Osteocyte (in vitro differentiated cells): Measurements from ENCODE around the gene PCDH12. TPM values are rescaled to one million over a fixed set of nuclear protein-coding genes. Genes with fewer than 3 reads are reported as not detected.
"Not testable (repeated sequence)": the region's sequence is repeated elsewhere in the genome, so short reads cannot be mapped to it uniquely, and the experiment has no call there.

Source experiments
- DNase-seq: peaks from one replicate; pipeline ENCODE4 v3.0.0; 2021; ENCODE audit warnings: mixed read lengths; ENCODE audit not compliant: unreplicated experiment; ENCODE audit errors: extremely low spot score
- H3K27ac Mint-ChIP-seq: one replicate; pipeline ENCODE4 v1.8.0; 2021; ENCODE audit warnings: mild to moderate bottlenecking, mixed read lengths; ENCODE audit not compliant: unreplicated experiment
- H3K27me3 Mint-ChIP-seq: one replicate; pipeline ENCODE4 v1.8.0; 2021; ENCODE audit warnings: mixed read lengths; ENCODE audit not compliant: unreplicated experiment
- H3K36me3 Mint-ChIP-seq: one replicate; pipeline ENCODE4 v1.8.0; 2021; ENCODE audit warnings: mixed read lengths; ENCODE audit not compliant: unreplicated experiment
- H3K4me1 Mint-ChIP-seq: one replicate; pipeline ENCODE4 v1.8.0; 2021; ENCODE audit warnings: mixed read lengths; ENCODE audit not compliant: unreplicated experiment
- H3K4me3 Mint-ChIP-seq: one replicate; pipeline ENCODE4 v1.8.0; 2021; ENCODE audit warnings: mild to moderate bottlenecking, moderate library complexity, mixed read lengths; ENCODE audit not compliant: unreplicated experiment
- H3K9me3 Mint-ChIP-seq: one replicate; pipeline ENCODE4 v1.8.0; 2021; ENCODE audit warnings: mixed read lengths; ENCODE audit not compliant: unreplicated experiment
- CTCF ChIP-seq: fragments of 200-600 bp; sonication (generic); IDR thresholded peaks from 2 replicates; pipeline ENCODE4 v1.5.0; 2021; ENCODE audit warnings: antibody characterized with exemption, mild to moderate bottlenecking, moderate library complexity
- total RNA-seq: library from RNA; stranded (reverse); gene quantifications from 2 replicates; pipeline ENCODE4 v1.2.1, GENCODE V29; 2021

PCDH12 gene
- total RNA-seq, 1 donor from 2014 or later: not detected

- Mint-ChIP-seq H3K36me3 (peaks cover 43% of the 10 kb centered on the region), H3K9me3 (no peaks in the 10 kb centered on the region), H3K4me3 (no peak overlapping the region), H3K27ac (no peak overlapping the region), H3K27me3 (no peaks in the 10 kb centered on the region), H3K4me1 (peaks cover 2% of the 10 kb centered on the region)
- no peak for DNase-seq
- no peak for TF ChIP-seq CTCF
Measured at GRCh38 chr5:141929398-141930058, 28.5 kb downstream of the PCDH12 start.

- Mint-ChIP-seq H3K4me3 (no peak overlapping the region), H3K27me3 (no peaks in the 10 kb centered on the region), H3K9me3 (no peaks in the 10 kb centered on the region), H3K27ac (no peak overlapping the region), H3K4me1 (peaks cover 9% of the 10 kb centered on the region), H3K36me3 (peaks cover 39% of the 10 kb centered on the region)
- DNase-seq: no peak
- no peak for TF ChIP-seq CTCF
Measured at GRCh38 chr5:141928051-141928450, 30.0 kb downstream of the PCDH12 start.

GRCh38 chr5:141926434-141926833, 31.6 kb downstream of the PCDH12 start:
- H3K4me3 Mint-ChIP-seq: no peak overlapping the region
- no peak for DNase-seq
- H3K4me1 Mint-ChIP-seq: peaks cover 13% of the 10 kb centered on the region
- TF ChIP-seq CTCF: no peak
- H3K36me3 Mint-ChIP-seq: peaks cover 32% of the 10 kb centered on the region
- H3K9me3 Mint-ChIP-seq: no peaks in the 10 kb centered on the region
- H3K27ac Mint-ChIP-seq: no peak overlapping the region
- no peaks in the 10 kb centered on the region for H3K27me3 Mint-ChIP-seq

- H3K27ac Mint-ChIP-seq: peak within 1 kb of the TSS; percentile 98
- H3K9me3 Mint-ChIP-seq: no peaks in the 10 kb centered on the region
Measured at GRCh38 chr5:141923448-141924313, 34.3 kb downstream of the PCDH12 start, which contains the start of gene DELE1. TSS of gene DELE1 (plus strand) at chr5:141923871. CDS start at chr5:141923942, 71 bp downstream.

GRCh38 chr5:141922827-141923447, 35.1 kb downstream of the PCDH12 start:
- not testable (repeated sequence) for H3K9me3 Mint-ChIP-seq, DNase-seq, H3K27me3 Mint-ChIP-seq
- Mint-ChIP-seq H3K4me3 (peak overlapping the region; percentile 84), H3K36me3 (peaks cover 17% of the 10 kb centered on the region), H3K27ac (peak overlapping the region; percentile 98), H3K4me1 (peaks cover 13% of the 10 kb centered on the region)

More at GRCh38 chr5:141923448-141924313, 34.3 kb downstream of the PCDH12 start, which contains the start of gene DELE1:
- Mint-ChIP-seq H3K4me3 (peak within 1 kb of the TSS; percentile 84), H3K4me1 (peaks cover 13% of the 10 kb centered on the region), H3K27me3 (no peaks in the 10 kb centered on the region), H3K36me3 (peaks cover 22% of the 10 kb centered on the region)
- peak; percentile 96 for DNase-seq
- no peak for TF ChIP-seq CTCF
